GM12878 (cell line): ENCODE data around the gene PTCD2. TPM values are rescaled to one million over a fixed set of nuclear protein-coding genes. Genes with fewer than 3 reads are reported as not detected.

Source experiments
- ATAC-seq: fragments of 200-7000 bp; cut with Tn5 transposase; 3 replicates; pipeline ENCODE4 v1.9.1; 2020; ENCODE audit warnings: mild to moderate bottlenecking, moderate library complexity
- BruUV-seq: library from RNA; stranded (reverse); fragments of 400-500 nt; replicated peaks from 2 replicates; lab custom pipeline; 2021; lab: Mats Ljungman, UMichigan
- CTCF ChIA-PET: fragments of 300-600 bp; sonication (Branson Sonifier 250); formaldehyde crosslinking; extraction: SDS; loops from one replicate; lab custom pipeline; 2021; ENCODE audit warnings: inconsistent platforms; lab: Yijun Ruan, JAX
- POLR2A ChIA-PET: fragments of 350-600 bp; formaldehyde crosslinking; extraction: SDS; loops from one replicate; lab custom pipeline; 2021; ENCODE audit warnings: inconsistent platforms; lab: Charles Lee
- RAD21 ChIA-PET: fragments of 300-600 bp; sonication (Branson Sonifier 250); formaldehyde crosslinking; loops from one replicate; lab custom pipeline; 2023; ENCODE audit warnings: antibody characterized with exemption; ENCODE audit not compliant: unreplicated experiment; lab: Charles Lee
- SMC1A ChIA-PET: fragments of 300-600 bp; sonication (Branson Sonifier 250); formaldehyde crosslinking; loops from one replicate; lab custom pipeline; 2023; ENCODE audit not compliant: unreplicated experiment, uncharacterized antibody; lab: Charles Lee
- DNase-seq: peaks from one replicate; pipeline ENCODE4 v3.0.0-alpha.2; 2011; ENCODE audit warnings: low read depth, low spot score
- FAIRE-seq: peaks from 3 replicates; lab custom pipeline; 2011; peaks lifted over from hg19 to GRCh38; lab: Jason Lieb, UNC
- H2AFZ ChIP-seq: 2 replicates; pipeline ENCODE4 v1.6.0; 2011; ENCODE audit warnings: low read depth, low read length, control low read depth; ENCODE audit not compliant: control insufficient read depth
- H3K27ac ChIP-seq: 2 replicates; pipeline ENCODE4 v1.5.1; 2011; ENCODE audit warnings: control low read depth; ENCODE audit not compliant: control insufficient read depth, insufficient read depth
- H3K27me3 ChIP-seq, 2 experiments: replicated peaks in 1 of 2; 2 replicates each; pipeline versions ENCODE4 v1.6.0 to v1.6.1; 2011; ENCODE audit warnings: low read length in 1 of 2; ENCODE audit not compliant: control insufficient read depth in 2 of 2, insufficient read depth in 2 of 2
- H3K36me3 ChIP-seq, 2 experiments: 2 replicates each; pipeline ENCODE4 v1.5.1; 2011; ENCODE audit warnings: low read length in 1 of 2; ENCODE audit not compliant: control insufficient read depth in 2 of 2, insufficient read depth in 2 of 2
- H3K4me1 ChIP-seq: 2 replicates; pipeline ENCODE4 v1.6.1; 2011; ENCODE audit warnings: mild to moderate bottlenecking, low read length, moderate library complexity, mixed read lengths; ENCODE audit not compliant: control insufficient read depth, insufficient read depth
- H3K4me2 ChIP-seq: 2 replicates; pipeline ENCODE4 v1.6.0; 2011; ENCODE audit warnings: control low read depth; ENCODE audit not compliant: control insufficient read depth, insufficient read depth
- H3K4me3 ChIP-seq: fragments of 200-600 bp; sonication (generic); 2 replicates; pipeline ENCODE4 v1.5.1; 2016
- H3K79me2 ChIP-seq: 2 replicates; pipeline ENCODE4 v1.6.0; 2011; ENCODE audit warnings: low read length; ENCODE audit not compliant: control insufficient read depth, insufficient read depth
- H3K9ac ChIP-seq: 2 replicates; pipeline ENCODE4 v1.8.0; 2011; ENCODE audit warnings: low read length, control low read depth, mixed read lengths; ENCODE audit not compliant: control insufficient read depth, insufficient read depth
- H3K9me3 ChIP-seq: replicated peaks from 3 replicates; pipeline ENCODE4 v1.5.1; 2011; ENCODE audit warnings: mild to moderate bottlenecking, low read length; ENCODE audit not compliant: control insufficient read depth, insufficient read depth
- H4K20me1 ChIP-seq: 2 replicates; pipeline ENCODE4 v1.6.0; 2011; ENCODE audit not compliant: control insufficient read depth, insufficient read depth
- CTCF ChIP-seq, 3 experiments: IDR thresholded peaks in 2 of 3; conservative IDR thresholded peaks in 1 of 3; 2 replicates each; pipeline ENCODE4 v1.5.1; 2011; ENCODE audit warnings: low read depth in 3 of 3, low read length in 3 of 3, mild to moderate bottlenecking in 3 of 3, control low read depth in 2 of 3, moderate library complexity in 2 of 3, inconsistent platforms in 1 of 3, mixed read lengths in 1 of 3; ENCODE audit not compliant: control insufficient read depth in 2 of 3, insufficient read depth in 1 of 3; ENCODE audit errors: extremely low read depth in 1 of 3
- FOXM1 ChIP-seq: IDR thresholded peaks from 2 replicates; pipeline ENCODE4 v1.6.1; 2012; ENCODE audit warnings: low read depth, mild to moderate bottlenecking, inconsistent platforms, low read length, moderate library complexity
- SKIL ChIP-seq: fragments of 450-650 bp; IDR thresholded peaks from 2 replicates; pipeline ENCODE4 v1.6.1; 2017; ENCODE audit warnings: mild to moderate bottlenecking, low read depth, inconsistent platforms; ENCODE audit not compliant: poor library complexity, severe bottlenecking
- SUZ12 ChIP-seq: fragments of 200-600 bp; sonication (generic); IDR thresholded peaks from one replicate; pipeline ENCODE4 v1.6.1; 2018; ENCODE audit warnings: antibody characterized with exemption, mild to moderate bottlenecking; ENCODE audit not compliant: unreplicated experiment
- YY1 ChIP-seq: IDR thresholded peaks from 2 replicates; pipeline ENCODE4 v1.6.1; 2011; ENCODE audit warnings: low read depth, mild to moderate bottlenecking, low read length
- WGBS: methylation state at CpG from one replicate; pipeline ENCODE4 v1.1.6; 2016; ENCODE audit warnings: low lambda C conversion rate; ENCODE audit not compliant: insufficient replicate concordance, insufficient coverage; ENCODE audit errors: missing lambda C conversion rate; 5-methylcytosine and 5-hydroxymethylcytosine counted together
- in situ Hi-C: fragments of 300-500 bp; cut with MboI; formaldehyde crosslinking; loops from 9 replicates; pipeline ENCODE4 v1.14.3; 2018; ENCODE audit warnings: mixed read lengths
- intact Hi-C: fragments of 100-400 bp; cut with micrococcal nuclease; formaldehyde crosslinking; loops from one replicate; pipeline ENCODE4 v1.14.2; 2022; ENCODE audit not compliant: unreplicated experiment
- polyA plus RNA-seq, 11 experiments: library from polyadenylated mRNA; depleted of rRNA in 4 of 11; unstranded in 6 of 11; stranded (reverse) in 5 of 11; fragments of >200 nt; fragmentation: Nextera tagmentation in 4 of 11; fragmentation: Illumina TruSeq in 1 of 11; extraction: Ambion mirVana in 4 of 11; extraction: Trizol in 1 of 11; gene quantifications; 1 replicate in 1 of 11; 2 replicates in 10 of 11; pipeline versions ENCODE4 v1.2.1 to v1.2.3, GENCODE V29; 2011 to 2016; ENCODE audit warnings: inconsistent platforms in 2 of 11, missing spikeins in 2 of 11, low read depth in 1 of 11
- total RNA-seq, 4 experiments: library from RNA; depleted of rRNA in 3 of 4; stranded (reverse); fragments of >200 nt in 3 of 4; fragmentation: Illumina TruSeq in 1 of 4; extraction: Trizol in 1 of 4; gene quantifications; 2 replicates each; pipeline versions ENCODE4 v1.2.1 to v1.2.3, GENCODE V29; 2013 to 2021

PTCD2 gene
- total and polyA plus RNA-seq, 10 of the 15 experiments (the other 5 are each of a cell fraction or from before 2014, with no cell fraction given): 8.7 to 15.0 (median 11.9) TPM

GRCh38 chr5:72353046-72353445 is 32.9 kb downstream of the PTCD2 start:
- Histone ChIP-seq H3K4me1 (peaks cover 14% of the 10 kb centered on the region), H2AFZ (no peak overlapping the region), H3K9me3 (no peaks in the 10 kb centered on the region), H3K27ac (no peak overlapping the region), H3K36me3 (no peaks in the 10 kb centered on the region; a peak in 2 of 4 replicates), H3K27me3 (no peaks in the 10 kb centered on the region), H3K4me2 (no peak overlapping the region), H3K79me2 (no peaks in the 10 kb centered on the region), H3K4me3 (no peak overlapping the region), H4K20me1 (no peaks in the 10 kb centered on the region), H3K9ac (no peak overlapping the region)
- FAIRE-seq (no peak), ATAC-seq (no peak), DNase-seq (no peak)
- in situ Hi-C loops: no loop called here
- intact Hi-C loops: no loop called here
- POLR2A ChIA-PET: no interaction called here
- TF ChIP-seq SUZ12 (no peak), FOXM1 (no peak), YY1 (no peak)
- no TSS peak for BruUV-seq
- RAD21 ChIA-PET: interaction anchor here (0.6 kb wide), 1 partner anchor 171 kb away, joined by 3 read pairs; no protein-coding TSS in a partner anchor
- CTCF ChIA-PET: interaction anchor here (0.8 kb wide), 1 partner anchor 170 kb away, joined by 4 read pairs; no protein-coding TSS in a partner anchor
- SMC1A ChIA-PET: interaction anchor here (1.0 kb wide), 1 partner anchor 14 kb away, joined by 3 read pairs; no protein-coding TSS in a partner anchor

- no TSS peak for BruUV-seq
- FAIRE-seq: no peak
- H3K36me3 ChIP-seq: peaks cover 2 to 8% of the 10 kb centered on the region in 2 experiments; a peak in 3 of 4 replicates
- ChIA-PET CTCF (interaction anchor here (1.2 to 3.6 kb wide), 8 partner anchors 8 to 462 kb away, joined by 3 to 30 read pairs (median 4); no protein-coding TSS in a partner anchor), SMC1A (interaction anchor here (1.0 to 2.3 kb wide), 4 partner anchors 10 to 462 kb away, joined by 3 to 19 read pairs (median 5); no protein-coding TSS in a partner anchor), POLR2A (no interaction called here), RAD21 (interaction anchor here (0.7 to 2.5 kb wide), 2 partner anchors 26 to 168 kb away, joined by 3 to 9 read pairs; no protein-coding TSS in a partner anchor)
- no peak overlapping the region for H3K9ac ChIP-seq
- H3K4me1 ChIP-seq: no peaks in the 10 kb centered on the region
- no peaks in the 10 kb centered on the region for H4K20me1 ChIP-seq
- intact Hi-C loops: no loop called here
- H3K4me3 ChIP-seq: no peak overlapping the region
- H3K79me2 ChIP-seq: no peaks in the 10 kb centered on the region
- WGBS: 98% methylated on average over 5 of the region's 5 CpGs
- no peak for DNase-seq
- in situ Hi-C loops: no loop called here
- no peaks in the 10 kb centered on the region for H3K9me3 ChIP-seq
- no peaks in the 10 kb centered on the region for H3K27me3 ChIP-seq
- H3K27ac ChIP-seq: no peak overlapping the region
- TF ChIP-seq CTCF (IDR thresholded peaks at IDR 0.05 in 2 of 3, conservative IDR thresholded peaks at IDR 0.05 in 1 of 3; ENCODE audit: control insufficient read depth in 2 of 3, extremely low read depth in 1 of 3, insufficient read depth in 1 of 3, low read depth in 3 of 3, low read length in 3 of 3) (peak; percentile 9 to 33 (median 28); a peak in 3 of 6 replicates), SKIL (no peak)
- no peak overlapping the region for H3K4me2 ChIP-seq
- H2AFZ ChIP-seq: no peak overlapping the region
- no peak for ATAC-seq
Observed at GRCh38 chr5:72355706-72356299, 35.6 kb downstream of the PTCD2 start.
